T-helper 17 cell (primary cell): ENCODE results near the gene ATXN7L1. TPM values are rescaled to one million over a fixed set of nuclear protein-coding genes. Genes with fewer than 3 reads are reported as not detected.
"Not testable (repeated sequence)": the region's sequence is repeated elsewhere in the genome, so short reads cannot be mapped to it uniquely, and the experiment has no call there.

Experiments used
- ATAC-seq: fragments of 150-1000 bp; cut with Tn5 transposase; 2 replicates; pipeline ENCODE4 v1.10.0; 2021; ENCODE audit warnings: mild to moderate bottlenecking, moderate library complexity
- DNase-seq, 3 donors: peaks; one replicate each; pipeline versions ENCODE4 v3.0.0 to v3.0.0-alpha.2; 2020 to 2021
- H3K9me3 ChIP-seq: one replicate; pipeline ENCODE4 v1.7.0; 2013; ENCODE audit warnings: low read length, mild to moderate bottlenecking; ENCODE audit not compliant: control insufficient read depth, poor library complexity, severe bottlenecking
- H3K27ac Mint-ChIP-seq: one replicate; pipeline ENCODE4 v1.8.0; 2022; ENCODE audit warnings: mild to moderate bottlenecking, moderate library complexity, mixed read lengths
- H3K27me3 Mint-ChIP-seq: one replicate; pipeline ENCODE4 v1.8.0; 2022; ENCODE audit warnings: mixed read lengths
- H3K36me3 Mint-ChIP-seq: one replicate; pipeline ENCODE4 v1.8.0; 2022; ENCODE audit warnings: low read depth, mixed read lengths
- H3K4me1 Mint-ChIP-seq: one replicate; pipeline ENCODE4 v1.8.0; 2022; ENCODE audit warnings: mild to moderate bottlenecking, mixed read lengths
- H3K4me3 Mint-ChIP-seq: one replicate; pipeline ENCODE4 v1.8.0; 2022; ENCODE audit warnings: mild to moderate bottlenecking, moderate library complexity, mixed read lengths
- total RNA-seq, 4 donors: library from RNA in 2 of 4; stranded (reverse) in 2 of 4; gene quantifications; one replicate each; pipeline ENCODE4 v1.2.3 and lab custom pipeline; 2022 to 2026

ATXN7L1 gene
- total RNA-seq, 2 donors from 2014 or later, result 36.6 to 45.7 TPM

GRCh38 chr7:105613611-105614330 is 262.6 kb downstream of the ATXN7L1 start:
- Mint-ChIP-seq H3K36me3 (peaks cover 12% of the 10 kb centered on the region), H3K4me3 (no peak overlapping the region), H3K4me1 (peaks cover 3% of the 10 kb centered on the region), H3K27ac (no peak overlapping the region), H3K27me3 (no peaks in the 10 kb centered on the region)
- no peak for DNase-seq
- H3K9me3 ChIP-seq, result no peaks in the 10 kb centered on the region
- no peak for ATAC-seq

- no peak for DNase-seq
- Mint-ChIP-seq H3K4me3 (no peak overlapping the region), H3K27me3 (no peaks in the 10 kb centered on the region), H3K27ac (no peak overlapping the region), H3K36me3 (peaks cover 12% of the 10 kb centered on the region), H3K4me1 (peaks cover 3% of the 10 kb centered on the region)
- H3K9me3 ChIP-seq, result no peaks in the 10 kb centered on the region
- no peak for ATAC-seq
These were observed 263.6 kb downstream of the ATXN7L1 start for GRCh38 chr7:105612806-105613205.

- H3K9me3 ChIP-seq, result no peaks in the 10 kb centered on the region
- DNase-seq, result no peak
- no peak overlapping the region for H3K4me3 Mint-ChIP-seq
- no peak for ATAC-seq
- H3K36me3 Mint-ChIP-seq, result peaks cover 12% of the 10 kb centered on the region
- H3K4me1 Mint-ChIP-seq, result peaks cover 3% of the 10 kb centered on the region
- no peak overlapping the region for H3K27ac Mint-ChIP-seq
- no peaks in the 10 kb centered on the region for H3K27me3 Mint-ChIP-seq
These were observed 264.3 kb downstream of the ATXN7L1 start for GRCh38 chr7:105611856-105612775.

GRCh38 chr7:105610165-105610930 is 266.1 kb downstream of the ATXN7L1 start:
- H3K36me3 Mint-ChIP-seq, result peaks cover 12% of the 10 kb centered on the region
- H3K27ac Mint-ChIP-seq, result peak overlapping the region; percentile 3
- H3K27me3 Mint-ChIP-seq, result no peaks in the 10 kb centered on the region
- no peak for ATAC-seq
- DNase-seq, result no peak
- H3K4me3 Mint-ChIP-seq, result no peak overlapping the region
- H3K4me1 Mint-ChIP-seq, result peaks cover 3% of the 10 kb centered on the region
- H3K9me3 ChIP-seq, result no peaks in the 10 kb centered on the region

GRCh38 chr7:105602325-105603305 is 273.8 kb downstream of the ATXN7L1 start:
- no peak overlapping the region for H3K4me3 Mint-ChIP-seq
- DNase-seq (no peak), ATAC-seq (no peak)
- peaks cover 2% of the 10 kb centered on the region for H3K4me1 Mint-ChIP-seq
- no peak overlapping the region for H3K27ac Mint-ChIP-seq
- H3K27me3 Mint-ChIP-seq, result peaks cover 5% of the 10 kb centered on the region
- H3K9me3 ChIP-seq, result no peaks in the 10 kb centered on the region
- peaks cover 2% of the 10 kb centered on the region for H3K36me3 Mint-ChIP-seq

GRCh38 chr7:105600720-105601550 is 275.5 kb downstream of the ATXN7L1 start:
- Mint-ChIP-seq H3K27me3 (peaks cover 5% of the 10 kb centered on the region), H3K27ac (no peak overlapping the region), H3K4me1 (peaks cover 4% of the 10 kb centered on the region), H3K4me3 (no peak overlapping the region), H3K36me3 (peaks cover 2% of the 10 kb centered on the region)
- no peaks in the 10 kb centered on the region for H3K9me3 ChIP-seq
- DNase-seq (no peak), ATAC-seq (no peak)

- no peak for DNase-seq
- Mint-ChIP-seq H3K4me3 (no peak overlapping the region), H3K27me3 (peaks cover 5% of the 10 kb centered on the region), H3K36me3 (no peaks in the 10 kb centered on the region), H3K27ac (no peak overlapping the region), H3K4me1 (peaks cover 4% of the 10 kb centered on the region)
- H3K9me3 ChIP-seq, result no peaks in the 10 kb centered on the region
- no peak for ATAC-seq
These were observed 276.8 kb downstream of the ATXN7L1 start for GRCh38 chr7:105599551-105599950.

- H3K4me3 Mint-ChIP-seq, H3K9me3 ChIP-seq, DNase-seq, H3K36me3 Mint-ChIP-seq, H3K27me3 Mint-ChIP-seq, H3K4me1 Mint-ChIP-seq, ATAC-seq, H3K27ac Mint-ChIP-seq: not testable (repeated sequence)
These were observed 277.3 kb downstream of the ATXN7L1 start for GRCh38 chr7:105599080-105599479.

GRCh38 chr7:105596866-105597265 is 279.5 kb downstream of the ATXN7L1 start:
- Mint-ChIP-seq H3K36me3 (no peaks in the 10 kb centered on the region), H3K27ac (no peak overlapping the region), H3K4me3 (no peak overlapping the region), H3K27me3 (peaks cover 5% of the 10 kb centered on the region), H3K4me1 (peaks cover 4% of the 10 kb centered on the region)
- ATAC-seq (no peak), DNase-seq (no peak)
- no peaks in the 10 kb centered on the region for H3K9me3 ChIP-seq

- ATAC-seq (no peak), DNase-seq (no peak)
- peaks cover 6% of the 10 kb centered on the region for H3K4me1 Mint-ChIP-seq
- no peaks in the 10 kb centered on the region for H3K36me3 Mint-ChIP-seq
- no peak overlapping the region for H3K27ac Mint-ChIP-seq
- H3K4me3 Mint-ChIP-seq, result no peak overlapping the region
- no peaks in the 10 kb centered on the region for H3K9me3 ChIP-seq
- no peaks in the 10 kb centered on the region for H3K27me3 Mint-ChIP-seq
These were observed 282.4 kb downstream of the ATXN7L1 start for GRCh38 chr7:105594034-105594433.

- ATAC-seq (no peak), DNase-seq (no peak)
- H3K36me3 Mint-ChIP-seq, result no peaks in the 10 kb centered on the region
- no peaks in the 10 kb centered on the region for H3K27me3 Mint-ChIP-seq
- H3K9me3 ChIP-seq, result no peaks in the 10 kb centered on the region
- peaks cover 6% of the 10 kb centered on the region for H3K4me1 Mint-ChIP-seq
- H3K4me3 Mint-ChIP-seq, result no peak overlapping the region
- no peak overlapping the region for H3K27ac Mint-ChIP-seq
These were observed 284.9 kb downstream of the ATXN7L1 start for GRCh38 chr7:105591522-105591921.
